ENCODE measurements around the gene ZC3H10. TPM values are rescaled to one million over a fixed set of nuclear protein-coding genes. Genes with fewer than 3 reads are reported as not detected.

ZC3H10 gene
- 6.7 and 11.3 TPM in 2 replicates for polyA plus RNA-seq
- polyA minus RNA-seq, result 18.8 and 25.1 TPM in 2 replicates

DNA sequence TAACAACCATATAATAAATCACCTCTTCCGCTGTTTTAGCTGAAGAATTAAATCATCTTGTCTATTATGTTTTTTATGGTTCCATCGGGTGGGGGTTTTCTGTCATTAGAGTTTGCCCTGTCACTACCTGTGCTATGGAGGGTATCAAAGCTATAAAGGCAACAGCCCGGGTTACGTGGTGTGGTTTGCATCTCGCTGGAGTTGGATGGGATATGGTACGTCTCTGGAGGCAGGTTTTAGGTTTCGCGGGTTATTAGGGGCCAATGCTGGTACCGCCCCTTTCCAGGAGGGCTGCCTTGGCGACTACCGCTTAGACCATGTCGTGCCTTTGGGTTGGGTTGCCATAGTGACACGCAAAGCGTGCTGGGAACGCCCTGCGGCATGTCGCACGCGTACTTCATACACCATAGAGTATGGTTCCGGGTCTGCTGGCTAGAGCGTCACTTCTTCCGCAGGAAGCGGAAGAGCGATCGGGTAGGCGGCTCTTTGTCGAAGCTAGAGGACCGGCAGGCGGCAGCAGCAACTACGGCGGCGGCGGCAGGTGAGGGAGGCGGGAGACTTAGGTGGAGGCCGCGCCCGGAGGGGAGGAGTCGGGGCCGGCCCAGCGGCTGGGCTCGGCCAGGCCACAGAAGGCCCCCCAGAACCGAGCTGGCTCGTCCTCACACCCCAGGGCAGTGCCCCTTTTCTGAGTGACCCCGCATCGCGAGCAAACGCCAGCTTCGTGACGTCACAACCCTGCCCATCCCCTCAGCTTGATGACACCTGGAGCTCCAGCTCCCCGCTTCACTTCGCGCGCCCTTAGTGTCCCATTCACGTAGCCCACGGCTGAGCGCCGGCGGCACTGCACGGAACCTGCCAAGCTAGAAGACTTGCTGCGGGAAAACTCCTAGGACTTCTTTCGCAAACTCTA lies at the start of gene ZC3H10:
TSS of gene ZC3H10 (plus strand) at position 489 of the 910 bp plus-strand sequence. CDS start 2,297 bp downstream, outside the sequence.
- peak within 1 kb of the TSS; percentile 70 for H2AFZ ChIP-seq (ENCODE audit: low read depth, low read length)
- no peaks in the 10 kb centered on the region for H3K36me3 ChIP-seq (ENCODE audit: insufficient read depth, low read length)
- H3K79me2 ChIP-seq (replicated peaks; ENCODE audit: insufficient read depth, low read length), result peaks cover 28% of the 10 kb centered on the region
- peaks cover 6% of the 10 kb centered on the region for H3F3A ChIP-seq (ENCODE audit: insufficient read depth, low read length, poor library complexity, severe bottlenecking)
- H3K4me3 ChIP-seq (ENCODE audit: low read length), result peak within 1 kb of the TSS; percentile 69
- TF ChIP-seq TAF1 (IDR thresholded peaks at IDR 0.05; ENCODE audit: low read depth), result peak; percentile 90
- peak; percentile 31 for TF ChIP-seq RAD21 (conservative IDR thresholded peaks at IDR 0.05)
- peak; percentile 86 for TF ChIP-seq CTCF (IDR thresholded peaks at IDR 0.05; ENCODE audit: poor library complexity, severe bottlenecking)
- TF ChIP-seq, protein P1, sequence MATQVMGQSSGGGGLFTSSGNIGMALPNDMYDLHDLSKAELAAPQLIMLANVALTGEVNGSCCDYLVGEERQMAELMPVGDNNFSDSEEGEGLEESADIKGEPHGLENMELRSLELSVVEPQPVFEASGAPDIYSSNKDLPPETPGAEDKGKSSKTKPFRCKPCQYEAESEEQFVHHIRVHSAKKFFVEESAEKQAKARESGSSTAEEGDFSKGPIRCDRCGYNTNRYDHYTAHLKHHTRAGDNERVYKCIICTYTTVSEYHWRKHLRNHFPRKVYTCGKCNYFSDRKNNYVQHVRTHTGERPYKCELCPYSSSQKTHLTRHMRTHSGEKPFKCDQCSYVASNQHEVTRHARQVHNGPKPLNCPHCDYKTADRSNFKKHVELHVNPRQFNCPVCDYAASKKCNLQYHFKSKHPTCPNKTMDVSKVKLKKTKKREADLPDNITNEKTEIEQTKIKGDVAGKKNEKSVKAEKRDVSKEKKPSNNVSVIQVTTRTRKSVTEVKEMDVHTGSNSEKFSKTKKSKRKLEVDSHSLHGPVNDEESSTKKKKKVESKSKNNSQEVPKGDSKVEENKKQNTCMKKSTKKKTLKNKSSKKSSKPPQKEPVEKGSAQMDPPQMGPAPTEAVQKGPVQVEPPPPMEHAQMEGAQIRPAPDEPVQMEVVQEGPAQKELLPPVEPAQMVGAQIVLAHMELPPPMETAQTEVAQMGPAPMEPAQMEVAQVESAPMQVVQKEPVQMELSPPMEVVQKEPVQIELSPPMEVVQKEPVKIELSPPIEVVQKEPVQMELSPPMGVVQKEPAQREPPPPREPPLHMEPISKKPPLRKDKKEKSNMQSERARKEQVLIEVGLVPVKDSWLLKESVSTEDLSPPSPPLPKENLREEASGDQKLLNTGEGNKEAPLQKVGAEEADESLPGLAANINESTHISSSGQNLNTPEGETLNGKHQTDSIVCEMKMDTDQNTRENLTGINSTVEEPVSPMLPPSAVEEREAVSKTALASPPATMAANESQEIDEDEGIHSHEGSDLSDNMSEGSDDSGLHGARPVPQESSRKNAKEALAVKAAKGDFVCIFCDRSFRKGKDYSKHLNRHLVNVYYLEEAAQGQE (IDR thresholded peaks at IDR 0.05; ENCODE audit: borderline replicate concordance), result peak; percentile 42
- TF ChIP-seq MXI1 (conservative IDR thresholded peaks at IDR 0.05; ENCODE audit: poor library complexity, severe bottlenecking), result peak; percentile 98
- TF ChIP-seq POLR2AphosphoS5 (IDR thresholded peaks at IDR 0.05), result peak; percentile 98
- no peak for TF ChIP-seq EZH2 (IDR thresholded peaks at IDR 0.05; ENCODE audit: borderline replicate concordance, insufficient read depth, low read length, poor library complexity, severe bottlenecking)
- peak; percentile 82 for TF ChIP-seq EP300 (conservative IDR thresholded peaks at IDR 0.05; ENCODE audit: poor library complexity, severe bottlenecking)
- peak; percentile 52 for TF ChIP-seq SMC3 (conservative IDR thresholded peaks at IDR 0.05; ENCODE audit: poor library complexity)
- no peaks in the 10 kb centered on the region for H3K27me3 ChIP-seq (ENCODE audit: insufficient read depth, low read depth, low read length)
- H3K27ac ChIP-seq (ENCODE audit: low read length), result peak within 1 kb of the TSS; percentile 93
- H3K9ac ChIP-seq (ENCODE audit: low read length), result peak within 1 kb of the TSS; percentile 91
- no peaks in the 10 kb centered on the region for H3K9me3 ChIP-seq (ENCODE audit: low read length)
- H4K20me1 ChIP-seq (ENCODE audit: insufficient read depth), result no peaks in the 10 kb centered on the region
- H3K4me2 ChIP-seq (ENCODE audit: low read length), result peak within 1 kb of the TSS; percentile 100
- no peaks in the 10 kb centered on the region for H3K9me2 ChIP-seq (ENCODE audit: insufficient read depth, low read length)

GRCh38 chr12:56071648-56072047 lies 46.4 kb upstream of the ZC3H10 start:
- Histone ChIP-seq H3K27ac (ENCODE audit: low read length) (no peak overlapping the region), H3K36me3 (ENCODE audit: insufficient read depth, low read length) (no peaks in the 10 kb centered on the region), H3K9ac (ENCODE audit: low read length) (no peak overlapping the region), H3K4me2 (ENCODE audit: low read length) (no peak overlapping the region), H2AFZ (ENCODE audit: low read depth, low read length) (no peak overlapping the region), H3K4me3 (ENCODE audit: low read length) (no peak overlapping the region), H3K27me3 (ENCODE audit: insufficient read depth, low read depth, low read length) (no peaks in the 10 kb centered on the region), H3K9me2 (ENCODE audit: insufficient read depth, low read length) (no peaks in the 10 kb centered on the region), H3K79me2 (replicated peaks; ENCODE audit: insufficient read depth, low read length) (no peaks in the 10 kb centered on the region), H4K20me1 (ENCODE audit: insufficient read depth) (no peaks in the 10 kb centered on the region), H3F3A (ENCODE audit: insufficient read depth, low read length, poor library complexity, severe bottlenecking) (no peaks in the 10 kb centered on the region), H3K9me3 (ENCODE audit: low read length) (no peaks in the 10 kb centered on the region)
- TF ChIP-seq TAF1 (IDR thresholded peaks at IDR 0.05; ENCODE audit: low read depth) (no peak), POLR2AphosphoS5 (IDR thresholded peaks at IDR 0.05) (no peak)
- TF ChIP-seq, protein P1 (IDR thresholded peaks at IDR 0.05; ENCODE audit: borderline replicate concordance), result no peak

Measured in neural cell (in vitro differentiated cells).